Calu3 (cell line): ENCODE measurements around the gene PON1. TPM values are rescaled to one million over a fixed set of nuclear protein-coding genes. Genes with fewer than 3 reads are reported as not detected.

Experiments
- BruUV-seq: library from RNA; stranded (reverse); fragments of 400-500 nt; replicated peaks from 2 replicates; lab custom pipeline; 2021; lab: Mats Ljungman, UMichigan
- CTCF ChIA-PET: fragments of 300-600 bp; sonication (Branson Sonifier 250); formaldehyde crosslinking; loops from one replicate; lab custom pipeline; 2022; ENCODE audit warnings: antibody characterized with exemption; lab: Charles Lee
- DNase-seq: peaks from one replicate; pipeline ENCODE4 v3.0.0; 2022
- H3K27ac Mint-ChIP-seq: one replicate; pipeline ENCODE4 v1.8.0; 2022; ENCODE audit warnings: mixed read lengths; ENCODE audit not compliant: unreplicated experiment
- H3K27me3 Mint-ChIP-seq: one replicate; pipeline ENCODE4 v1.8.0; 2022; ENCODE audit warnings: mixed read lengths; ENCODE audit not compliant: unreplicated experiment
- H3K36me3 Mint-ChIP-seq: one replicate; pipeline ENCODE4 v1.8.0; 2022; ENCODE audit warnings: mild to moderate bottlenecking, moderate library complexity, mixed read lengths; ENCODE audit not compliant: insufficient read depth, unreplicated experiment
- H3K4me1 Mint-ChIP-seq: one replicate; pipeline ENCODE4 v1.8.0; 2022; ENCODE audit warnings: mild to moderate bottlenecking, low read depth, mixed read lengths; ENCODE audit not compliant: unreplicated experiment
- H3K4me3 Mint-ChIP-seq: one replicate; pipeline ENCODE4 v1.8.0; 2022; ENCODE audit warnings: mild to moderate bottlenecking, low read depth, moderate library complexity, mixed read lengths; ENCODE audit not compliant: unreplicated experiment
- H3K9me3 Mint-ChIP-seq: one replicate; pipeline ENCODE4 v1.8.0; 2022; ENCODE audit warnings: low read depth, mixed read lengths; ENCODE audit not compliant: unreplicated experiment
- CTCF ChIP-seq: fragments of 200-600 bp; IDR thresholded peaks from one replicate; pipeline ENCODE4 v1.8.0; 2022; ENCODE audit warnings: antibody characterized with exemption; ENCODE audit not compliant: unreplicated experiment
- intact Hi-C: fragments of 100-400 bp; cut with micrococcal nuclease; formaldehyde crosslinking; loops from one replicate; pipeline ENCODE4 v1.10.0; 2022; ENCODE audit not compliant: unreplicated experiment
- total RNA-seq: library from RNA; stranded (reverse); gene quantifications from 2 replicates; pipeline ENCODE4 v1.2.3, GENCODE V29; 2022

PON1 gene
- total RNA-seq, 1 experiment from 2014 or later: not detected

- no peak for TF ChIP-seq CTCF
- DNase-seq: no peak
- CTCF ChIA-PET: interaction anchor here (0.6 kb wide), 1 partner anchor 22 kb away, joined by 4 read pairs; no protein-coding TSS in a partner anchor
- H3K9me3 Mint-ChIP-seq: no peaks in the 10 kb centered on the region
- no peak overlapping the region for H3K4me3 Mint-ChIP-seq
- H3K27me3 Mint-ChIP-seq: no peaks in the 10 kb centered on the region
- no TSS peak for BruUV-seq
- H3K36me3 Mint-ChIP-seq: no peaks in the 10 kb centered on the region
- H3K27ac Mint-ChIP-seq: no peak overlapping the region
- intact Hi-C loops: no loop called here
- H3K4me1 Mint-ChIP-seq: no peaks in the 10 kb centered on the region
These were observed 28.9 kb downstream of the PON1 start for GRCh38 chr7:95295397-95295796.

GRCh38 chr7:95290166-95290830 is 34.0 kb downstream of the PON1 start:
- DNase-seq: no peak
- no TSS peak for BruUV-seq
- peaks cover 3% of the 10 kb centered on the region for H3K36me3 Mint-ChIP-seq
- TF ChIP-seq CTCF: no peak
- no peaks in the 10 kb centered on the region for H3K4me1 Mint-ChIP-seq
- no peak overlapping the region for H3K27ac Mint-ChIP-seq
- no peaks in the 10 kb centered on the region for H3K27me3 Mint-ChIP-seq
- intact Hi-C loops: no loop called here
- H3K9me3 Mint-ChIP-seq: no peaks in the 10 kb centered on the region
- H3K4me3 Mint-ChIP-seq: no peak overlapping the region
- CTCF ChIA-PET: no interaction called here

GRCh38 chr7:95286096-95286495 is 38.2 kb downstream of the PON1 start:
- Mint-ChIP-seq H3K4me3 (no peak overlapping the region), H3K27me3 (no peaks in the 10 kb centered on the region), H3K4me1 (no peaks in the 10 kb centered on the region), H3K36me3 (peaks cover 3% of the 10 kb centered on the region), H3K27ac (no peak overlapping the region), H3K9me3 (no peaks in the 10 kb centered on the region)
- no peak for DNase-seq
- CTCF ChIA-PET: no interaction called here
- BruUV-seq: no TSS peak
- intact Hi-C loops: no loop called here
- TF ChIP-seq CTCF: no peak

- CTCF ChIA-PET: no interaction called here
- Mint-ChIP-seq H3K4me1 (no peaks in the 10 kb centered on the region), H3K27ac (no peak overlapping the region), H3K36me3 (no peaks in the 10 kb centered on the region), H3K27me3 (no peaks in the 10 kb centered on the region), H3K4me3 (no peak overlapping the region), H3K9me3 (no peaks in the 10 kb centered on the region)
- no TSS peak for BruUV-seq
- intact Hi-C loops: no loop called here
- DNase-seq: no peak
- TF ChIP-seq CTCF: no peak
These were observed 44.9 kb downstream of the PON1 start for GRCh38 chr7:95279417-95279816.
